Upper lobe of right lung (tissue), 1 donor: Measurements from ENCODE around the gene USE1. TPM values are rescaled to one million over a fixed set of nuclear protein-coding genes. Genes with fewer than 3 reads are reported as not detected.
A peak's percentile ranks its signal among the peaks of the same experiment; 100 is the strongest.

Experiments used
- ATAC-seq: fragments of 200-7000 bp; cut with Tn5 transposase; one replicate; pipeline ENCODE4 v1.9.1; 2020; ENCODE audit warnings: mild to moderate bottlenecking, moderate library complexity
- DNase-seq: peaks from one replicate; pipeline ENCODE4 v3.0.0-alpha.2; 2020
- H3K27ac ChIP-seq: fragments of 200-600 bp; one replicate; pipeline ENCODE4 v1.8.0; 2022
- H3K27me3 ChIP-seq: fragments of 200-600 bp; one replicate; pipeline ENCODE4 v1.8.0; 2022; ENCODE audit warnings: mild to moderate bottlenecking
- H3K36me3 ChIP-seq: fragments of 200-600 bp; one replicate; pipeline ENCODE4 v1.8.0; 2022
- H3K4me1 ChIP-seq: fragments of 200-600 bp; one replicate; pipeline ENCODE4 v1.8.0; 2022
- H3K4me3 ChIP-seq: fragments of 200-600 bp; one replicate; pipeline ENCODE4 v1.8.0; 2022; ENCODE audit warnings: mild to moderate bottlenecking
- H3K9me3 ChIP-seq: fragments of 200-600 bp; one replicate; pipeline ENCODE4 v1.8.0; 2022
- intact Hi-C: fragments of 100-400 bp; cut with DNase I; formaldehyde crosslinking; loops from one replicate; pipeline ENCODE4 v1.11.0; 2022
- total RNA-seq: library from RNA; stranded (reverse); fragmentation: NEBNext Ultra II Directional; extraction: Animal tissue kit (Norgen Biotek cat#: 25700); gene quantifications from one replicate; pipeline ENCODE4 v1.2.1, GENCODE V29; 2021
- TF ChIP-seq, protein P1 (sequence below): fragments of 200-600 bp; IDR thresholded peaks from one replicate; pipeline ENCODE4 v1.8.0; 2022; ENCODE audit warnings: antibody characterized with exemption
- donor health status: DM: no; HTN: yes; CAD: no; lungs with severe emphysema.

Gene USE1
- total RNA-seq, 1 donor from 2014 or later = 24.0 TPM

DNA sequence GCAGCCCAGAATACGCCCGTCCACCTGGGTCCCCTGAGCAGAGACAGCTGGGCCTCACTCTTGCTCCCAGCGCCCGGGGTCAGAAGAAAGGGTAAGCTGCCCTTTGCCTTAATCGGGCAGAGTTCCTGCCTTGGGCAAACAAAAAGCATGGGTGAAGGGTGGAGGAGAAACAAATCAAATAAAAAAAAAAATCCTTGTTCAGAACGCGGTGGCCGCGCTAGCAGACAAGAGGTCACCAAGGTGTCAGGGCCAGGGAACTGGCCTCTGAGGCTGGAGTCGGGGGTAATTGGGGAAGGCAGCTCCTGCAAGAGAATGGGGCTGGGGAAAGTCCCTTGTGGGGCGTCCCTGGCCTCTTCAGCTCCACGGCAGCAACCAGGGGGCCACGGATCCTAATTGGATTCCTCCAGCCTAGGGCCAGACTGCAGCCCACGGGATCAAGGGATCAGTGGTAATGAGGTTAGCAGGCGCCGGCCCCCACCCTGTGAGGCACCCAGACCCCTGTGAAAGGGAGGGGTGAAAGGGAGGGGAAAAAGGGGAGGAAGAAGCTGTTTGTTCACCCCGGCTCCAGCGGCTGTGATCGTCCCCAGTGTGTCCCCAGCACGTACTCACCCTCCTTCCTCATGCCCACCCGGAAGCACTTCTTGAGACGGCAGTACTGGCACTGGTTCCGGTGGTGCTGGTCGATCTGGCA lies 25.1 kb downstream of the USE1 start:
- TF ChIP-seq, protein P1, sequence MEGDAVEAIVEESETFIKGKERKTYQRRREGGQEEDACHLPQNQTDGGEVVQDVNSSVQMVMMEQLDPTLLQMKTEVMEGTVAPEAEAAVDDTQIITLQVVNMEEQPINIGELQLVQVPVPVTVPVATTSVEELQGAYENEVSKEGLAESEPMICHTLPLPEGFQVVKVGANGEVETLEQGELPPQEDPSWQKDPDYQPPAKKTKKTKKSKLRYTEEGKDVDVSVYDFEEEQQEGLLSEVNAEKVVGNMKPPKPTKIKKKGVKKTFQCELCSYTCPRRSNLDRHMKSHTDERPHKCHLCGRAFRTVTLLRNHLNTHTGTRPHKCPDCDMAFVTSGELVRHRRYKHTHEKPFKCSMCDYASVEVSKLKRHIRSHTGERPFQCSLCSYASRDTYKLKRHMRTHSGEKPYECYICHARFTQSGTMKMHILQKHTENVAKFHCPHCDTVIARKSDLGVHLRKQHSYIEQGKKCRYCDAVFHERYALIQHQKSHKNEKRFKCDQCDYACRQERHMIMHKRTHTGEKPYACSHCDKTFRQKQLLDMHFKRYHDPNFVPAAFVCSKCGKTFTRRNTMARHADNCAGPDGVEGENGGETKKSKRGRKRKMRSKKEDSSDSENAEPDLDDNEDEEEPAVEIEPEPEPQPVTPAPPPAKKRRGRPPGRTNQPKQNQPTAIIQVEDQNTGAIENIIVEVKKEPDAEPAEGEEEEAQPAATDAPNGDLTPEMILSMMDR = no peak
- Histone ChIP-seq H3K27ac (no peak overlapping the region), H3K4me3 (no peak overlapping the region), H3K36me3 (peaks cover 13% of the 10 kb centered on the region), H3K4me1 (peaks cover 23% of the 10 kb centered on the region), H3K27me3 (no peaks in the 10 kb centered on the region), H3K9me3 (no peaks in the 10 kb centered on the region)
- DNase-seq (no peak), ATAC-seq (no peak)
- intact Hi-C loops = no loop called here

DNA sequence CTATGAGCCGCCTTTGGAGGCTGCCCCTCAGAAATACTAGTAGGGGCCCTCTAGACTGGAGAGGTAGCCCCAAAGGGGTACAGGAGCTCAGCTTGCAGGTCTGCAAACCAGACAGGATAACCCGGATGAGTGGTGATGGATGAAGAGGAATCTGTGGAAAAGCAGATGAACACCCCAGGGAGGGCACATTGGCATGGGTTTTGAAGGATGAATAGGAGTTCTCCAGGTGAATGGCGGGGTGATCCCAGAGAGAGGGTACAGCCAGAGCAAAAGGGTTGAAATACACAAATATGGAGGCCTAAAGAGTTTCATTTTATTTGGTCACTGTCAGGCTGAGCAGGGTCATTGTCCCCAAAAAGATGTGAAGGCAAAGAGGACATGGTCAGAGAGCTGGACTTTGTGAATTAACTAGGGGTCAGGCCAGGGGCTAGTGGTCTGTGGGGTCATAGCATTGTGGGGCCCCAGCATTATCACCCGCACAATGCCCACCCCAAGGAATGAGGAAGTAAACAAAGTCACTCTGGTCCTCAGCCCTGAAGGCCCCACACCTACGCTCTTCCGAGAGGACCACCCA lies 25.8 kb downstream of the USE1 start:
- Histone ChIP-seq H3K27ac (no peak overlapping the region), H3K36me3 (peaks cover 13% of the 10 kb centered on the region), H3K27me3 (no peaks in the 10 kb centered on the region), H3K4me3 (no peak overlapping the region), H3K4me1 (peaks cover 21% of the 10 kb centered on the region), H3K9me3 (no peaks in the 10 kb centered on the region)
- TF ChIP-seq, protein P1 = no peak
- intact Hi-C loops = no loop called here
- DNase-seq (no peak), ATAC-seq (no peak)

DNA sequence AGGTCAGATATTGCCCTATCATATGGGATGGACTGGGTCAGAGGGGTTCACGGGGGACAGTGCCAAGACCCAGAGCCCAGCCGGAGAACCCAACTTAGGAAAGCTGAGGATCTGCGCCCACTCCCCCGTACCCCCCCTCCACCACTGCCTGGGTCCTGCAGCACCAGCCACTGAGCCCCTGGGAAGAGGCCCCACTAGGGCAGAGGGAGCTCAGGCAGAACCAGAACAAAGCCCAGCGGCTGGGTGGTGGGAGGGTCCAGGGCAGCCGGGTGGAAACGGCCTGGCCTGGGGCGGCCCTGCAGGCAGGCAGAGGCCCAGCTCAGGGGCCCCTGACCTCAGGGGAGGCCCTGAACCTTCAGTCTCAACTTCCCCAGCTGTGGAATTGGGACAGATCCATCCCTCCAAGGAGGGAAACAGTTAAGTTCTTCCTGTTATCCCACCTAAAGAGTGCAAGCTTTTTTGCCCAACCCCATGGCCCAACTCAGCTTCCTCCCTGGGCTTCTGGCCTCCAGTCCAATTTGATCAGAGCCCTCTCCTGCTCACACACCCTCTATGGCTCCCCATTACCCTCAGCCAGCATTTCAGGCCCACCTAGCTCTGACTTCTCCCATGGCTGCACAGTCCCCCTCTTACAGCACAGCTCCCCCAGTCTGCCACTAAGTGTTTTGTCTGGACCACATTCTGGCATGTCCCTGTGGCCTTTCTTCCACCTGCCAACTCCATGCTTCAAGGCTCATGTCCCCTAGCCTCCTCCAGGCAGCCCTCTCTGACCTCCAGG lies 27.5 kb downstream of the USE1 start:
- no peak for ATAC-seq
- no peak overlapping the region for H3K4me3 ChIP-seq
- H3K4me1 ChIP-seq = peaks cover 24% of the 10 kb centered on the region

DNA sequence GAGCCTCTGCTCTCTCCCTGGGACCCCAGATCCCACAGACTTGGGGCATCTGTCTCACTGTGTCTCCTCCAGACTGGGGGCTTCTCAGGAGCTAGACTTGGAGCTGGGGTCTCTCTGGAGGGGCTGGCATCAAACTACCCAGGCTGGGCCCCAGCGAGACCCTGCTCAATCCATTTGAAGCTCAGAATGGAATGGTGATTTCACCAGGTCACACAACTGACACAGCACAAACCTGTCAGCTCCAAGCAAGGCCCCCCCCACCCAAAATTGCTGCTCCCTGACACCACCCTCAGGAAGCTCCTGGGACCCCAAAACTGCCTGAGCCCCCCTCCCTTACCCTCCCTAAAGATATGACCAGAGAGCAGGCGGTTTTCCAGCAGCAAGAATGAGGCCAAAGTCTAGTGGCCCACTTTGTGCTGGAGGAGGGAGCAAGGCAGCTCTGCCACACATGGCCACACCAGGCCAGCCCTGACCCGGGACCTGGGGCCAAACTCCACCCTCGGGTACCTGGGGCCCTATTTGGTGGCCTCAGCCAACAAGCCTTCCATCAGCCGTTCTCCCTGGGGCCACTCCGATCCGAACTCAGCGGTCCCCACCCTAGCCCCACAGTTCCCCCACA lies 28.2 kb downstream of the USE1 start:
- no peaks in the 10 kb centered on the region for H3K9me3 ChIP-seq
- intact Hi-C loops = no loop called here
- peaks cover 24% of the 10 kb centered on the region for H3K4me1 ChIP-seq
- DNase-seq (no peak), ATAC-seq (no peak)
- H3K4me3 ChIP-seq = peak overlapping the region; percentile 80
- no peaks in the 10 kb centered on the region for H3K27me3 ChIP-seq
- peak overlapping the region; percentile 80 for H3K27ac ChIP-seq
- TF ChIP-seq, protein P1 = no peak
- peaks cover 5% of the 10 kb centered on the region for H3K36me3 ChIP-seq

More for the DNA sequence above, 27.5 kb downstream of the USE1 start:
- intact Hi-C loops = no loop called here
- Histone ChIP-seq H3K9me3 (no peaks in the 10 kb centered on the region), H3K27ac (peak overlapping the region; percentile 42), H3K36me3 (peaks cover 12% of the 10 kb centered on the region), H3K27me3 (no peaks in the 10 kb centered on the region)
- DNase-seq = no peak
- TF ChIP-seq, protein P1 = no peak

DNA sequence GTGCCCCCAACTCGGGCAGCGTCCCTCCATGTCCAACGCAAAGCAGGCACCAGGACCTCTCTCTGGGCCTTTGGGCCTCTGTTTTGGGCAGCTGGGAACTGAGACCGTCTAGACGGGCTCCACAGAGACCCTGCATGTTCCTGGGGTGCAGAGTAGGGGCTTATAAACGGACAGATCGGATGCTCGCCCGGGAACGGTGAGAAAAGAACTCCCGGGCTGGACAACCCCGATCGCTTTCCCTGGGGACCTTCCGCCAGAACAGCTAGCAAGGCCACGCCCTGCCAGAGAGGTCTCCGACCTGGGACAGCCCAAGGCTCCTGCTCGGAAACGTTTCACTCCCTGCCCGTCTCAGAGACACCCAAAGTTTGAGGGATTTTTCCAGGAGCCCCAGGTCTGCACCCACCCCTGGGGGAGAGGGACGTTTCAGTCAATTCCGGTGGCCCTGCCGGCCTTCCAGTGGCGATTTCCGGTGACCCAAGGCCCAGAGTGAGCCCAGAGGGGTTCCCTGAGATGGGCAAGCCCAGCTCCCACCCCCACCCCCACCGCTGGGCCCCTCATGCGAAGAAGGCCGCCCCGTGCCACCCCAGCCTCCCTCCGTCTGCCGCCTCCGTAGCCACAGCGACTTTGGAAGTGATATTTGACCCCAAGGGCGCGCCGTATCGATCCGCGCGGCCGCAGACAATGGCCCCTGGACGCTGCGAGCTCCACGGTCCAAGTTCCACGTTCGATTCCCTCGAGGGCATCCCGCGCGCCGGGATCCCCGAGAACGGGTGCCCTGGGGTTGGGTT lies 28.9 kb downstream of the USE1 start:
- H3K27ac ChIP-seq = peak overlapping the region; percentile 80
- peak; percentile 15 for ATAC-seq

More for the DNA sequence above, 28.9 kb downstream of the USE1 start:
- Histone ChIP-seq H3K9me3 (no peaks in the 10 kb centered on the region), H3K4me1 (peaks cover 24% of the 10 kb centered on the region), H3K4me3 (peak overlapping the region; percentile 80), H3K27me3 (no peaks in the 10 kb centered on the region), H3K36me3 (no peaks in the 10 kb centered on the region)
- TF ChIP-seq, protein P1 = no peak
- peak; percentile 80 for DNase-seq
- intact Hi-C loops = no loop called here
